Amygdala (tissue), 56 donors: Measurements from ENCODE around the gene NTMT1.

Source experiments
- DNase-seq, 56 donors: peaks; one replicate each; lab custom pipeline; 2025; lab: John Stamatoyannopoulos, UW

Gene NTMT1

DNA sequence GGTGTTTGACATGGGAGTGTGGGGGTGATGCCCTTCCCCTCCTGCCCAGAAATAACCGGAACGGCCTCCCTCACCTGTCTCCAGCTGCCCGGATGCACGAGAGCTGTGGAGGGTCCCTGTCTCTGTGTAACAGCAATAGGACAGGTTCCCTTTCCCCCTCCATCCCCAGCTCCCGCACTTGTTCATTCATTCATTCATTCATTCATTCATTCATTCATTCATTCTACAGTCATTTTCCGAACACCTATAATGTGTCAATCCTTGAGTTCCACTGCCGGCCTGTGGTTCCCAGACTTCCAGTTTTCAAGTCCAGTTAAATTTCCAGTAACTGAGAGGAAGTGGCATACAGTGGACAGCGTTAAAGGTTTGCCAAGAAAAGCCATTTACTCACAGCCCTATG, 46.7 kb downstream of the NTMT1 start:
- no peak for DNase-seq

DNA sequence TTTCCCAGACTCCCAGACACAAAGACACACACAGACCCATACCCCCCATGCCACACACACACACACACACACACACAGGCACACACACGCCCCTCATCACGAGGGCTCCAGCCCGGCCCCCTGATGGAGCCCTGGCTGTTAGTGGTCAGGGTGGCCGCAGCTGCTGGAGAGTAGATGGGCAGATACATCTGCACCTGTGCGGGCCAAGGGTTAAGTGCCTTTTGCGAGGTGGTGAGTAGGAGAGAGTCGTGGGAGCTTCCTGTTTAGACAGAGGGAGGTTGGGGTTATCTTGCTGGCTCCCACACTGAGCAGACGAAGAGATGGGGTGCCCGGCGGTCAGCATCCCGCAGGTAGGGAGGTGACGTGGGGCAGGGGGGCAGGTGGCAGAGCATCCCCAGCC, 47.6 kb downstream of the NTMT1 start:
- DNase-seq, result no peak

DNA sequence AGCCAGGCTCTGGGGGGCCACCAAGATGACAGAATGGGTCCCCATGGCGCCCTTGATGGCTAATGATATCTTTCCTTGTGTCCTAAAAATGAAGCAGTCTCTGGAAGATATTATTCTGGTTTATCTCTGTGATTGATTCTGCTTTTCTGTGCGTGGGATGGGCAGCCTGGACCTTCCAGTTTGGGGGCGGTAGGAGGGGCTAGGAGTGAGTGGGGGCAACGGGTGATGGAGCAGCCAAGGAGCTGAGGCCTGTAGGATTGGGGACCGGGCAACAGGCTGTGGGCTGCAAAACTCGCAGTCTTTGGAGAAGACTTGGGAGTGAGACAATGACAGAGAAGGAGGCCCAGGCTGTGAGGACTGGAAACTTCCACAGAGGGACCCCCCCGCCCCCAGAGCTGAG, 48.3 kb downstream of the NTMT1 start:
- DNase-seq, result no peak

DNA sequence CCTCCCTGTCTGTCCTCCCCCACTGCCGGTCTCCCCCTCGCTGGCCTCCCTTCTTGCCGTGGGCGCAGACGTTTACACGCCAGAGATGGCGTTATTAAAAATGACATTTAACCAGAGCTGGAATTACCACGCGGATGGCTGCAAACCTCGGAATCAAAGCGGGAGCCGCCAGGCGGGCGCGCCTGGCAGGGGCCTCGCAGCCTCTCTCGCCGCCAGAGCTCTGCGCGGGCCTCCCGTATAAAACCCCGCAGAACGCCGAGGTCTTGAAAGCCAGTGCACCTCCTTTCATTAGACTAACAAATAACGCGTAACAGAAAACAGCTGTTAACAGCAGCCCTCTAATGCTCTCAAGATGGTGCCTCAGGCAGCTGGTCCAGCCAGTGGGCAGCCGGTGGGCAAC, 49.7 kb downstream of the NTMT1 start:
- no peak for DNase-seq

DNA sequence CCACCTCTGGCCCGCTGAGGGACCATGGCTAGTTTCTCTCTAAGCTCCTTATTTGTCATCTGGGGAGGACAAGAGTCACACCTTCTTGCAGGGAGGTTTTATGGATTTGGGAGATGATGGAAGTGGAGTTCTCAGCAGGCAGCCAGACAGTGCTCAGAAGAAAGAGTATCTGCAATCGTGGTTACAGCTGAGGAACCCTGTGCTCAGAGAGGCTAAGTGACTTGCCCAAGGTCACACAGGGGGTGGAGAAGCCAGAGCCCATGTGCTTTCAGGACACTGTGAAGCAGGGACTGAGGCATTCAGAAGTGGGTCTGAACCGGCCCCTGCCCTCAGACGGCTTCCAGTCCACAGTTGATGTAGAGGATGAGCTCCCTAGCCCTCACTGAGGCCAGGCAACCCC, 50.3 kb downstream of the NTMT1 start:
- no peak for DNase-seq

DNA sequence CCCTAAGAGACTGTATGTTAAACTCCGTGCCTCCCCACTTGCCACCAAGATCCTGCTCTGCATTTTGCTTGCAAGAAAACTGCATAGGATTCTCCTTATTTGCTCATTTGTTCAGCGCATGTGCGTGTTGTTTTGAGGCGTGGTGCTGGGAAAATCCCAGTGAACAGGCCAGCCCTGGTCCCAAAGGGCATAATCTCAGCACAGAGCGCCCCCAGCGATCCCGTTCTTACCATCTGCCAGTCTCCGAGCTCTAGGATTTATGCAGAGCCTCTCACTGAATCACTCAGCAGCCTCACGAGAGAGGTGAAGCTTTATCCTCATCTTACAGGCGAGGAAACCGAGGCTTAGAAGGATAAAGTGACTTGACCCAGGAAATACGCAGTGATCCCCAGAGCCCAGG, 51.0 kb downstream of the NTMT1 start:
- DNase-seq, result no peak

DNA sequence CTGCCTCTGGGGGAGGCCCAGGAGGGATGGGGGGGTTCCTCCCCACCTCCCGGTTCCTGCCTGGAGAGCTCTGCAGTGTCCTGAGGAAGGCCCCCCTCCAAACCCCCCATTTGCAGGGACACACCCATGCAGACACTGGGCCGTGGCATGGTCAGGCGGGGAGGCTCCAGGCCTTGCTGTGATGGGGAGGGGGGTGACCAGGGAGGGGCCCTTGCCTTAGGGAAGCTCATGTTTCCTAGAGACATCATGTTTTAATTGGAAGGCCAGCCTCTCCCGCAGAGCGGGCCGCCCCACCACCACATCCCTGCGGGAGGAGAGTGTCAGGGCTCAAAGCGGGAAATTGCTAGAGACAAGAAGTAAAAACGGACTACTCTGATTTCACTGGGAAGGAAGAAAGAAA, 51.5 kb downstream of the NTMT1 start:
- no peak for DNase-seq

DNA sequence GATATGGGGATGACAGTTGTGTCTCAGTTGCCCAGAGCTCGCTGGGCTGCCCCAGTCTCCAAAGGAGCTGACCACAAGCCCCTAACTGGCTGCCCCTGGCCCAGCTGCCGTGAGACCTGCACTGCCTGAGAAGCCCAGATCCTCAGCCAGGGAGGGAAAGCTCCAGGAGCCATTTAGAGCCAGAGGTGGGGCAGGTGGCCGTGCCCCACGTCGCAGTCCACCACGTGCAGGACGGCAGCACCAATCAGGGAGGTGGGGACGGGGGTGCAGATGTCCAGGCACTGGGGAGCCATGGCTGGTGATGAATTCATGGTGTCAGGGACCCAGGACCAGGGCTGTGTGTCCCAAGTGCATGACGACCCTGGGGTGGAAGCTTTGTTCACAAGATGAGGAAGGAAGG, 52.9 kb downstream of the NTMT1 start:
- DNase-seq, result no peak

DNA sequence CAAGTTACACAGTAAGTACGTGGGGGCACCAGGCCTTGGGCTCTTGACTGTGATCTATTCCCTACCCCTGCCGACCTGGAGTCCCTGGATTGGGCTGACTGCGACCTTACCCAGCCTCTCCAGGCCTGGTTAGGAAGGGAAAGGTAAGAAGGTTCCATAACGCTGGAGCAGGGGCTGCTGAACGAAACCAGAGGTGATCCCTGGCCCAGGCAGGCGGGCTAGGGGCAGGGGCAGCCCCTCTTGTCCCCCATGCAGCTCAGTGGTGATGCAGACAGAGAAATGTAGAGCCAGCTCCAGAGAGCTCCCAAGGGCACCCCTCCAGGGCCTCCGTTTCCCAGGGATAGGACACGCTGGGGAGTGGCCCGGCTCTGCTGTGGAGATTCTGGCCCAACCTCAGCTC, 53.6 kb downstream of the NTMT1 start:
- DNase-seq, result no peak

DNA sequence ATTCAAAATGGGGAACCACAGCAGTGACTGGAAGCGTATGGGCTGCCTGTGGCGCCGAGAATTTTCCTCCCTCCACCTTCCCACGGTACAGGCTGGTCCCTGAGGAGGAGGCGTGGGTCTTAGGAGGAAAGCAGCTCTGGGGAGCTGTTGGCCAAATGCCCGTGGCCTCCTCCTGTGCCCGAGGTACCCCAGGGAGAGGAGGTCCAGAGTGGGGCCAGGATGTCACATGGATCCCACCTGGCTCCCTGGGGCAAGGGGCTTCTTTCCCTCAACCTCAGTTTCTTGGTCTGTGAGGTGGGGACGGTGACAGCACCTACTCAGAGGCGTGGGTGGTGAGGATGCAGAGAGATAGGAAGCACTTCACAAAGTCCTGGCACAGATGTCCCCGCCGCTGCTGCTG, 56.0 kb downstream of the NTMT1 start:
- no peak for DNase-seq

DNA sequence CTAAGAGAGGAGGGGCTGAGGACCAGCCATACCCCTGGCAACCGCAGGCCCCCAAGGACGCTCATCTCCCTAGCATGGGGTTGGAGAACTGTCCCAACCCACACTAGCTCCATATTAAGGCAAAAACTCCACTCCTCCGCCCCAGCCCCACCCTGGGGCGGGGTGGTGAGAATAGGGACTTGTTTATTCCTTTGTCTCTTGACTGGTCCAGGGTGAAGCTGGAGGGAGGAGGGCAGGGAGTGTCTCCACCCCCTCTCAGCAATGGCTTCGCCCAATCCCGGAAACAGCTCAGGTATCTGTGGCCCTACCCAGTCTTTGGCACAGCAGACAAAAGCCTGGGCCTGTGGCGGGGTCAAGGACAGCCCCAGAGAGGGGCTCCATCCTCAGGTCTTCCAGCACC, 56.4 kb downstream of the NTMT1 start:
- no peak for DNase-seq

DNA sequence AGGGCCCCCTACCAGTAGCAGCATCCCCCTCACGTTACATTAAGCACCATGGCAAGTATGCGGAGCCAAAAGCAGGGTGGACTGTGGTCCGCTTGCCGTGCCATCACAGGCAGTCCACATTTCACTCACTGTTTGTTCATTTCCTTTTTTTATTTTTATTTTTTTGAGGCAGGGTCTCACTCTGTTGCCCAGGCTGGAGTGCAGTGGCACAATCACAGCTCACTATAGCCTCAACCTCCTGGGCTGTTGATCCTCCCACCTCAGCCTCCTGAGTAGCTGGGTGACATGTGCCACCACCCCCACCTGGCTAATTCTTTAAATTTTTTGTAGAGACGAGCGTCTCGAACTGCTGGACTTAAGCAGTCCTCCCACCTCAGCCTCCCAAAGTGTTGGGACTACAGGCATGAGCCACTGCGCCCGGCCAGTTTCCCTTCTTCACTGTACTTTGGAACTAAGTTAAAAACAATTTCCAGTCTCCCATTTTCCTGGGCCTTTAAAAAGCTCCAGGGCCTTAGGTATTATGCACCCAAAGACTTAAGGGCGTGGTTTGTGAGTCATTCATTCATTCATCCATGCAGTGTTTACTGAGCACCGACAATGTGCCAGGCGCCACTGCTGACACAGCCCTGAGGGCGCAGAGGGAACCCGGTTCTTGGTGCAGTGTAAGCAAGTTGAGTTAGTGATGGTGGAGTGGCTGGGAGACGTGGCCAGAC, 59.4 kb downstream of the NTMT1 start:
- DNase-seq, result no peak
